HG02938 (cell line): ENCODE results near the gene NUP50.

Source experiments
- ATAC-seq: cut with Tn5 transposase; IDR thresholded peaks from one replicate; pipeline ENCODE4 v1.9.1; 2021; ENCODE audit warnings: mild to moderate bottlenecking, moderate library complexity; ENCODE audit not compliant: unreplicated experiment

NUP50 gene

GRCh38 chr22:45227645-45228400 lies 64.1 kb downstream of the NUP50 start:
- ATAC-seq, result no peak

- no peak for ATAC-seq
These were observed 64.7 kb downstream of the NUP50 start for GRCh38 chr22:45228401-45228754.

GRCh38 chr22:45229181-45229580 lies 65.5 kb downstream of the NUP50 start:
- ATAC-seq, result no peak

- ATAC-seq, result no peak
These were observed 66.4 kb downstream of the NUP50 start for GRCh38 chr22:45230026-45230721.

GRCh38 chr22:45231293-45231692 lies 67.6 kb downstream of the NUP50 start:
- ATAC-seq, result no peak

- ATAC-seq, result no peak
These were observed 69.7 kb downstream of the NUP50 start for GRCh38 chr22:45233386-45233785.

GRCh38 chr22:45233827-45234226 lies 70.1 kb downstream of the NUP50 start:
- no peak for ATAC-seq

GRCh38 chr22:45235101-45235777 lies 71.5 kb downstream of the NUP50 start:
- ATAC-seq, result peak; percentile 74

GRCh38 chr22:45235851-45236342 lies 72.2 kb downstream of the NUP50 start:
- ATAC-seq, result peak; percentile 7

GRCh38 chr22:45237065-45237990 lies 73.6 kb downstream of the NUP50 start:
- no peak for ATAC-seq
